Upper lobe of left lung (tissue), 6 donors: ENCODE results near the gene SEZ6L. TPM values are rescaled to one million over a fixed set of nuclear protein-coding genes. Genes with fewer than 3 reads are reported as not detected.

Experiments
- ATAC-seq, 2 donors: fragments of 200-7000 bp; cut with Tn5 transposase; one replicate each; pipeline ENCODE4 v1.9.1; 2022; ENCODE audit warnings: mild to moderate bottlenecking in 2 of 2, moderate library complexity in 2 of 2; ENCODE audit not compliant: low FRiP score in 2 of 2
- DNase-seq, 2 donors: peaks; one replicate each; pipeline ENCODE4 v3.0.0-alpha.2; 2019 to 2020
- H3K27ac ChIP-seq, 4 donors: fragments of 200-600 bp; sonication (generic); one replicate each; pipeline ENCODE4 v1.5.1; 2016 to 2019
- H3K27me3 ChIP-seq, 4 donors: fragments of 200-600 bp; sonication (generic); one replicate each; pipeline ENCODE4 v1.5.1; 2017 to 2019
- H3K36me3 ChIP-seq, 4 donors: fragments of 200-600 bp; sonication (generic); one replicate each; pipeline ENCODE4 v1.5.1; 2016 to 2019
- H3K4me1 ChIP-seq, 4 donors: fragments of 200-600 bp; sonication (generic); one replicate each; pipeline ENCODE4 v1.5.1; 2018 to 2019
- H3K4me3 ChIP-seq, 4 donors: fragments of 200-600 bp; sonication (generic); one replicate each; pipeline ENCODE4 v1.5.1; 2017 to 2019; ENCODE audit warnings: mild to moderate bottlenecking in 2 of 4, moderate library complexity in 1 of 4
- H3K9me3 ChIP-seq, 4 donors: fragments of 200-600 bp; sonication (generic); one replicate each; pipeline ENCODE4 v1.5.1; 2018 to 2019
- EP300 ChIP-seq, 4 donors: sonication (generic); formaldehyde crosslinking; IDR thresholded peaks; one replicate each; pipeline ENCODE4 v1.5.1; 2017; ENCODE audit warnings: antibody characterized with exemption in 4 of 4, control low read depth in 2 of 4
- POLR2A ChIP-seq, 4 donors: fragments of 450-650 bp; IDR thresholded peaks; one replicate each; pipeline ENCODE4 v1.5.1; 2016 to 2017; ENCODE audit warnings: antibody characterized with exemption in 4 of 4, mild to moderate bottlenecking in 2 of 4
- POLR2AphosphoS5 ChIP-seq, 2 donors: sonication (generic); formaldehyde crosslinking; IDR thresholded peaks; one replicate each; pipeline ENCODE4 v1.5.1; 2017; ENCODE audit warnings: antibody characterized with exemption in 2 of 2
- WGBS, 2 donors: methylation state at CpG; one replicate each; pipeline ENCODE4 v1.1.5; 2017 to 2018; 5-methylcytosine and 5-hydroxymethylcytosine counted together
- total RNA-seq, 6 donors: library from RNA; depleted of rRNA in 4 of 6; stranded (reverse); fragments of >200 nt in 4 of 6; gene quantifications; one replicate each; pipeline versions ENCODE4 v1.1.0 to v1.2.1, GENCODE V29; 2016 to 2021
- TF ChIP-seq, protein P1 (sequence below), 6 experiments: fragments of 450-650 bp in 4 of 6; fragments of 200-600 bp in 2 of 6; sonication (generic) in 2 of 6; IDR thresholded peaks; one replicate each; pipeline ENCODE4 v1.5.1; 2016 to 2019; ENCODE audit warnings: antibody characterized with exemption in 6 of 6
- donor health status: DM: no; HTN: no; CAD: no; lungs with moderate emphysema.
- donor health status: DM: no; HTN: yes; CAD: no; lungs with severe emphysema.

The SEZ6L gene
- total RNA-seq, 6 donors from 2014 or later: 0.06 to 1.2 (median 0.24) TPM; not detected in 3

DNA sequence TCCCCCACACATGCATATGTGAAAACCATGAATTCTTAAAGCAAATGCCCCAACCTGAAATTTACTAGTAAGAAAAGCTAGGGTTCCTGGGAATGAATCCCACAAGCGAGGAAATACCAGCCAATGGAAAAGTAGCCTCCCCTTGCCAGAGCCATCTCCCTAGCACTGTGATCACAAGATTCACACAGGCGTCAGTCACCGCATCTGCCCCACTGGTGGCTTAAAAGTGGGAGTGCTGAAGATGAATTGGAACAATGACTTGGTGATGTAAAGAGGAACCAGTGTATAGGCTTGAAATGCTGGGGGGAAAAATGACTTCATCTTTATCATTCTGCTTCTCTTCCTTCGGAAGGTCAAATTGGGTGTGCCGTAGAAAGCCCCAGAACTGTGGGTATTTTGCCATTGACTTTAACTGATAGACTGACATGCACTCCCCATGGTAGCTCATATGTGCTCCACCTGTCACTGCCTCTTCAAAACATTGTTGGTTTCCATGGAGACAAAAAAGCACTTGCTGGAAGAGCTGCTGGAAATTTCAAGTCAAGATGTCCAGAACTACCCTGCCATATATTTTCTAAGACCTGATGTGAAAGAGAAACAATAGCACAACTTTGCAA is 240.6 kb downstream of the SEZ6L start:
- ATAC-seq (no peak), DNase-seq (no peak)
- Histone ChIP-seq H3K4me3 (no peak overlapping the region), H3K36me3 (no peaks in the 10 kb centered on the region), H3K4me1 (no peaks in the 10 kb centered on the region), H3K9me3 (no peaks in the 10 kb centered on the region), H3K27ac (no peak overlapping the region), H3K27me3 (no peaks in the 10 kb centered on the region)
- 66 to 68% methylated on average over 5 of the region's 5 CpGs for WGBS, 2 donors
- TF ChIP-seq, protein P1, sequence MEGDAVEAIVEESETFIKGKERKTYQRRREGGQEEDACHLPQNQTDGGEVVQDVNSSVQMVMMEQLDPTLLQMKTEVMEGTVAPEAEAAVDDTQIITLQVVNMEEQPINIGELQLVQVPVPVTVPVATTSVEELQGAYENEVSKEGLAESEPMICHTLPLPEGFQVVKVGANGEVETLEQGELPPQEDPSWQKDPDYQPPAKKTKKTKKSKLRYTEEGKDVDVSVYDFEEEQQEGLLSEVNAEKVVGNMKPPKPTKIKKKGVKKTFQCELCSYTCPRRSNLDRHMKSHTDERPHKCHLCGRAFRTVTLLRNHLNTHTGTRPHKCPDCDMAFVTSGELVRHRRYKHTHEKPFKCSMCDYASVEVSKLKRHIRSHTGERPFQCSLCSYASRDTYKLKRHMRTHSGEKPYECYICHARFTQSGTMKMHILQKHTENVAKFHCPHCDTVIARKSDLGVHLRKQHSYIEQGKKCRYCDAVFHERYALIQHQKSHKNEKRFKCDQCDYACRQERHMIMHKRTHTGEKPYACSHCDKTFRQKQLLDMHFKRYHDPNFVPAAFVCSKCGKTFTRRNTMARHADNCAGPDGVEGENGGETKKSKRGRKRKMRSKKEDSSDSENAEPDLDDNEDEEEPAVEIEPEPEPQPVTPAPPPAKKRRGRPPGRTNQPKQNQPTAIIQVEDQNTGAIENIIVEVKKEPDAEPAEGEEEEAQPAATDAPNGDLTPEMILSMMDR (IDR thresholded peaks at IDR 0.05): no peak
- TF ChIP-seq POLR2AphosphoS5 (IDR thresholded peaks at IDR 0.05): no peak
- TF ChIP-seq POLR2A (IDR thresholded peaks at IDR 0.05): no peak
- TF ChIP-seq EP300 (IDR thresholded peaks at IDR 0.05): no peak

DNA sequence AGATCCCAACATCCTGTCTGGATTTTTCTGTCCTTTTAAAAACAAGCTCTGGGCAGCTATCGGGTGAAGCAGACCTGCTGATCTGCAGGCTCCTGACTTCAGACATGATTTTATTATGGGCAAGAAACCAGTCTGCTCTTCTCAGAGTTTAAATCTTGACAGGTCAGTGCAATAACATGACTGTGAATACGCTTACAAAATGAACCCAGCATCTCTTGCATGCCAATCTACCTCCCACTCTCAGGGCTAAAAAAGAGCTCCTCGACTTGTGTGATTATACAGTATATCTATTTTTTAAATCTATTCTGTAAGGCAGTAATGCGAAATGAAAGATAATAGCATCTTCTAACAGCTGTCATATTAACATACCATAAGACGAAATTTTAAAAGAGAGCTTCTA is 241.1 kb downstream of the SEZ6L start:
- DNase-seq (no peak), ATAC-seq (no peak)
- H3K4me3 ChIP-seq: no peak overlapping the region
- H3K27ac ChIP-seq: no peak overlapping the region
- H3K27me3 ChIP-seq: no peaks in the 10 kb centered on the region
- 76 to 84% methylated on average over 5 of the region's 5 CpGs for WGBS, 2 donors
- TF ChIP-seq POLR2AphosphoS5 (IDR thresholded peaks at IDR 0.05) (no peak), POLR2A (IDR thresholded peaks at IDR 0.05) (no peak), EP300 (IDR thresholded peaks at IDR 0.05) (no peak)
- TF ChIP-seq, protein P1 (IDR thresholded peaks at IDR 0.05): no peak
- H3K4me1 ChIP-seq: no peaks in the 10 kb centered on the region
- no peaks in the 10 kb centered on the region for H3K36me3 ChIP-seq
- H3K9me3 ChIP-seq: no peaks in the 10 kb centered on the region

DNA sequence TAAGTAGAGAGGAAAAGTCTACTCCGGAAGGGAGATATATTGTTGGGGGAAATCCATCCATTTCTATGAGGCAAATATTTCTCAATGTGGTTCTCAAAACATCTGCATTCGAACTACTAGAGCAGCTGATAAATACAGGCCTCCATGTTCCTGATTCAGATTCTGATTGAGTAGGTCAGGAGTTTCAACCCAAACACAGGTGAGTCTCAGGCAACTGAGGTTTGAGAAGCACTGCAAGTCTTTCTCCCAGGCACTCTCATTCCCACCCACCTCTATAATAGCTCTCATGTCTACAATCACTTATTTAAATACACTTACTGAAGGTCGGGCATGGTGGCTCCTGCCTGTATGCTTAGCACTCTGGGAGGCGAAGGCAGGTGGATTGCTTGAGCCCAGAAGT is 245.1 kb downstream of the SEZ6L start:
- no peaks in the 10 kb centered on the region for H3K9me3 ChIP-seq
- 78 to 86% methylated on average over 4 of the region's 4 CpGs for WGBS, 2 donors
- H3K4me1 ChIP-seq: no peaks in the 10 kb centered on the region
- no peaks in the 10 kb centered on the region for H3K36me3 ChIP-seq
- TF ChIP-seq EP300 (IDR thresholded peaks at IDR 0.05) (no peak), POLR2A (IDR thresholded peaks at IDR 0.05) (no peak), POLR2AphosphoS5 (IDR thresholded peaks at IDR 0.05) (no peak)
- TF ChIP-seq, protein P1 (IDR thresholded peaks at IDR 0.05): no peak
- no peak for ATAC-seq
- H3K27ac ChIP-seq: no peak overlapping the region
- no peak for DNase-seq
- H3K27me3 ChIP-seq: no peaks in the 10 kb centered on the region
- H3K4me3 ChIP-seq: no peak overlapping the region

DNA sequence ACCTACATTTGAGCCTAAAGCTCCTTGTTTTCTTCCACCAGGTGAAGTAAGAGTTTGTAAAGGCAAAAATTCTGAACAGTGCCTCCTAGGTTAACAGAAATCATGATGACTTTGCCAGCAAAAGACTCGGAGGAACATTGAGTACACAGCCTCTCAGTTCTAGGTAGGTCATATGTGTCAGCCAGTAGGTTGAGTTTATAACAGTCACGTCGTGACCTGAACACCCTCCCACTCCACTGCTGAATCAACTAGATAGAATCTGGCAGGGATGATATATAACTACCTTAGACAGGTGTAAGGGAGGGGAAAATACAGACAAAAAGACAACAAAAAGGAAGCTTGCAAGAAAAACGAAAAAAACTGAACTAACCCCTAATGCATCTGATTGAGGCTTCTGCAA is 247.0 kb downstream of the SEZ6L start:
- Histone ChIP-seq H3K36me3 (no peaks in the 10 kb centered on the region), H3K4me3 (no peak overlapping the region), H3K27ac (no peak overlapping the region), H3K27me3 (no peaks in the 10 kb centered on the region), H3K9me3 (no peaks in the 10 kb centered on the region), H3K4me1 (no peaks in the 10 kb centered on the region)
- TF ChIP-seq, protein P1 (IDR thresholded peaks at IDR 0.05): no peak
- no peak for TF ChIP-seq EP300 (IDR thresholded peaks at IDR 0.05)
- no peak for TF ChIP-seq POLR2AphosphoS5 (IDR thresholded peaks at IDR 0.05)
- TF ChIP-seq POLR2A (IDR thresholded peaks at IDR 0.05): no peak
- ATAC-seq (no peak), DNase-seq (no peak)
- WGBS, 2 donors: 55 to 70% methylated on average over 4 of the region's 4 CpGs

DNA sequence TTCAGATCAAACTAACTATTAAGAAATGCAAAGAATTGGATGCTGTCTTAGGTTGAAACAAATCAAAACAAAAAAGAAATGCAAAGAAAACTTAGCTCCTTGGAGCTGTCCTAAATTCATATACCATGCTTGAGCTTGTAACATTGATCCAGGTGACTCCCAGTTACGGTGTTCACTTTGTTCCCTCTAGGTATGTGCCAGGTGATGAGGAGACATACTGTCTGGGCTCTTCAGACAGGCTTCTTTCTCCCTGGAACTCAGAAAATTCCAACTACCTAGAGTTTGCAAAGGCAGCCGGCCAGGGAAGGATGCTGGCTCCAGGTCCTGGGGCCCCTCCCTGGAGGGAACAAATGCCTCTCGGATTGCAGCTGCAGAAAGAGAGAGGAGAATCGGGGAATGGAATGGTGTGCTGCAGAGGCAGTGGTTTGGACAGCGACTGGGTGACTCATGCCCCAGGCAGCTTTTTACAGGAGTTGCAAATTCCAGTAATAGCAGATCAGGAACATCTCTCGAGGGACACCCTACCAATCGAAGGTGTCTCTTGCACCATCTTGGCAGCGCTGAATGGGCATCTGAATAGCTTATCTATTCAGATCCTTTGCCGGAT is 247.5 kb downstream of the SEZ6L start:
- H3K4me3 ChIP-seq: no peak overlapping the region
- peak in 1 of 2 donors; percentile 58 for ATAC-seq
- H3K4me1 ChIP-seq: no peaks in the 10 kb centered on the region
- H3K27ac ChIP-seq: no peak overlapping the region
- H3K36me3 ChIP-seq: no peaks in the 10 kb centered on the region
- H3K9me3 ChIP-seq: no peaks in the 10 kb centered on the region
- no peak for DNase-seq
- TF ChIP-seq, protein P1 (IDR thresholded peaks at IDR 0.05): no peak
- TF ChIP-seq EP300 (IDR thresholded peaks at IDR 0.05): no peak
- WGBS, 2 donors: 54 to 68% methylated on average over 9 of the region's 9 CpGs
- no peaks in the 10 kb centered on the region for H3K27me3 ChIP-seq
